ENCODE data around the gene APOL4. TPM values are rescaled to one million over a fixed set of nuclear protein-coding genes. Genes with fewer than 3 reads are reported as not detected.

Gene APOL4
- total and polyA plus RNA-seq, 7 donors = 1.2 to 14.0 (median 4.8) TPM

GRCh38 chr22:36198536-36198935 is 3.1 kb downstream of the APOL4 start:
- Histone ChIP-seq H3K4me1 (peaks cover 0 to 27% (median 10%) of the 10 kb centered on the region in 4 donors), H3K27ac (peak overlapping the region in 1 of 4 donors; percentile 52), H3K9me3 (no peaks in the 10 kb centered on the region), H3K36me3 (no peaks in the 10 kb centered on the region), H3K4me3 (no peak overlapping the region), H3K27me3 (no peaks in the 10 kb centered on the region)
- intact Hi-C loops (cut with DNase I) = loop anchor here (5.0 kb wide), 1 partner anchor 39 kb away; the partner anchor contains the start of gene APOL2
- 90% methylated on average over 3 of the region's 3 CpGs for WGBS, 2 donors
- TF ChIP-seq POLR2AphosphoS5 (IDR thresholded peaks at IDR 0.05) (no peak), CTCF (IDR thresholded peaks at IDR 0.05) (no peak), EP300 (IDR thresholded peaks at IDR 0.05) (no peak), POLR2A (IDR thresholded peaks at IDR 0.05) (no peak)
- DNase-seq = no peak

- Histone ChIP-seq H3K36me3 (no peaks in the 10 kb centered on the region), H3K4me3 (no peak overlapping the region), H3K4me1 (peaks cover 0 to 27% (median 10%) of the 10 kb centered on the region in 4 donors), H3K9me3 (no peaks in the 10 kb centered on the region), H3K27ac (peak overlapping the region in 3 of 4 donors; percentile 1 to 52 (median 27)), H3K27me3 (no peaks in the 10 kb centered on the region)
- no peak for DNase-seq
- intact Hi-C loops (cut with DNase I) = loop anchor here (5.0 kb wide), 1 partner anchor 40 kb away; the partner anchor contains the start of gene APOL2
- WGBS, 2 donors = 45 to 48% methylated on average over 8 of the region's 8 CpGs
- TF ChIP-seq POLR2A (IDR thresholded peaks at IDR 0.05) (no peak), POLR2AphosphoS5 (IDR thresholded peaks at IDR 0.05) (no peak), CTCF (IDR thresholded peaks at IDR 0.05) (no peak), EP300 (IDR thresholded peaks at IDR 0.05) (no peak)
Measured at GRCh38 chr22:36197514-36198146, 4.0 kb downstream of the APOL4 start.

DNA sequence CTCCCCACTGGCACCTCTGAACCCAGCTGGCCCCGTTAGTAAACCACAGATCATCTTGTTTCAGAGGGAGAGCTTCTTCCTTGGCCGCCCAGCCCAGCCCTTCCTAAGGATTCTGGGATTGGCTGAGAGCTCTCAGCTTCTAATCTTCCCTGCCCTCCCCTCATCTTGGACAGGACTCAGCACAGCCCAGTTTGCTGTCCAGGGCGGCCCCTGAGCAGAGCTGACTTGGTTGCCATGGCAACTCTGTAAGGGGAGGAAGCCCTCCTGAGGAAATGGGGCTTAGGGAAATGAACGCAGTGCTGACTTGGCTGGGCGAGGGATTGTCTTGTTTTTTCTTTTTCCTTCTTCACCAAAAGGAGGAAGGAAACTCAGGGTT is 4.6 kb downstream of the APOL4 start:
- H3K9me3 ChIP-seq = no peaks in the 10 kb centered on the region
- peak; percentile 83 for DNase-seq
- no peak overlapping the region for H3K4me3 ChIP-seq
- no peak for TF ChIP-seq CTCF (IDR thresholded peaks at IDR 0.05)
- no peak for TF ChIP-seq POLR2AphosphoS5 (IDR thresholded peaks at IDR 0.05)
- TF ChIP-seq EP300 (IDR thresholded peaks at IDR 0.05) = no peak
- TF ChIP-seq POLR2A (IDR thresholded peaks at IDR 0.05) = no peak
- WGBS, 2 donors = 14 to 41% methylated on average over 5 of the region's 5 CpGs
- no peaks in the 10 kb centered on the region for H3K27me3 ChIP-seq
- intact Hi-C loops (cut with DNase I) = loop anchor here (5.0 kb wide), 1 partner anchor 40 kb away; the partner anchor contains the start of gene APOL2
- peaks cover 0 to 25% (median 9%) of the 10 kb centered on the region in 4 donors for H3K4me1 ChIP-seq
- peak overlapping the region; percentile 1 to 52 (median 32) for H3K27ac ChIP-seq
- H3K36me3 ChIP-seq = no peaks in the 10 kb centered on the region

DNA sequence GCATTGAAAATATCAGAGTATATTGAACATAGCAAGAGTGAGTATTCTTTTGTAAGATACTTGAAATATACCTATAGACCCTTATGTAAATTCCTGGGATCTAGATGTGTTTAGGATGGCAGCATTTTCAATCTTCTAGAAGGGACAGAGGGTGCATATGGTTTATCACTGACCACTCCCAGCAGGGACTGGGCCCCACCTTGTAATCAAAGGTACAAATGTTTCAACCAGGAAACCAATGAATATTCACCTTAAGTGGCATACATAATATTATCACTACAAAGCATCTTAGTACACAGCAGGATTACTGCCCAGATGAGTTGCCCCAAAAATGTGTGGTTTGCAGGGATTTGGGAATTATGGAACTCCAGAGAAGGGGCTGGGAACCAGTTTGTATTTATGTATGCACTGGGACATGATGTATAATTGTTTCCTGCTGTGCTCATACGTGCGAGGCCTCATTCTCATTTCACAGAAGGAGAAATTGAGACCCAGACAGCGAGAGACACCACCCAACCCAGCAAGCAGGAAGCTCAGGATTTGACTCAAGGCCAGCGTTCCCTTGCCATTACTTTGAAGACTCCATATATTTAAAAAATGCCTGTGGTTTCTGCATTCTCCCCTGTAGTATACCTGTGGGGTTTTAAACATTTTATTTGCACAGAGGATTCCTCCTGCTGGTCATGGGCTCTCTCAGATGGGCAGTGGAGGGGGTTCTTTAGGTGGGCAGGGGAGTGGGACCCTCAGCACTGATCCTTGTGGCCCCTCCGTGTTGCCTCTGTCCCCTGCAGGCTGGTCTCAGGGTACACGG is 5.2 kb downstream of the APOL4 start:
- intact Hi-C loops (cut with DNase I) = loop anchor here (5.0 kb wide), 1 partner anchor 41 kb away; the partner anchor contains the start of gene APOL2
- H3K27ac ChIP-seq = peak overlapping the region; percentile 1 to 52 (median 32)
- H3K36me3 ChIP-seq = no peaks in the 10 kb centered on the region
- DNase-seq = no peak
- H3K4me1 ChIP-seq = peaks cover 0 to 24% (median 4%) of the 10 kb centered on the region in 4 donors
- H3K4me3 ChIP-seq = no peak overlapping the region
- WGBS, 2 donors = 52 to 56% methylated on average over 6 of the region's 6 CpGs
- H3K27me3 ChIP-seq = no peaks in the 10 kb centered on the region
- H3K9me3 ChIP-seq = no peaks in the 10 kb centered on the region
- TF ChIP-seq POLR2AphosphoS5 (IDR thresholded peaks at IDR 0.05) (no peak), POLR2A (IDR thresholded peaks at IDR 0.05) (no peak), CTCF (IDR thresholded peaks at IDR 0.05) (no peak), EP300 (IDR thresholded peaks at IDR 0.05) (no peak)

All from sigmoid colon (tissue), 7 donors.